Ascending aorta (tissue), 2 donors: ENCODE measurements around the gene ZNF574. TPM values are rescaled to one million over a fixed set of nuclear protein-coding genes. Genes with fewer than 3 reads are reported as not detected.

ENCODE experiments used
- DNase-seq, 2 donors: peaks; one replicate each; pipeline ENCODE4 v3.0.0-alpha.2; 2019; ENCODE audit warnings: low spot score in 2 of 2
- H3K27ac ChIP-seq, 2 donors: fragments of 200-600 bp; sonication (generic); one replicate each; pipeline ENCODE4 v1.5.1; 2016 to 2017; ENCODE audit warnings: mild to moderate bottlenecking in 1 of 2
- H3K27me3 ChIP-seq: fragments of 200-600 bp; sonication (generic); one replicate; pipeline ENCODE4 v1.5.1; 2017
- H3K36me3 ChIP-seq, 2 donors: fragments of 200-600 bp; sonication (generic); one replicate each; pipeline ENCODE4 v1.5.1; 2016
- H3K4me1 ChIP-seq, 2 donors: fragments of 200-600 bp; sonication (generic); one replicate each; pipeline ENCODE4 v1.5.1; 2016 to 2017; ENCODE audit warnings: mild to moderate bottlenecking in 1 of 2
- H3K4me3 ChIP-seq, 2 donors: fragments of 200-600 bp; sonication (generic); one replicate each; pipeline ENCODE4 v1.5.1; 2016 to 2017; ENCODE audit warnings: mild to moderate bottlenecking in 1 of 2
- H3K9me3 ChIP-seq, 2 donors: fragments of 200-600 bp; sonication (generic); one replicate each; pipeline ENCODE4 v1.5.1; 2016
- intact Hi-C: fragments of 100-400 bp; cut with DNase I; formaldehyde crosslinking; loops from one replicate; pipeline ENCODE4 v1.15.1; 2023
- total RNA-seq: library from RNA; depleted of rRNA; stranded (reverse); fragments of >200 nt; gene quantifications from one replicate; pipeline ENCODE4 v1.1.0, GENCODE V29; 2016
- TF ChIP-seq, protein P1 (sequence below), 3 experiments: fragments of 200-600 bp in 2 of 3; fragments of 450-650 bp in 1 of 3; sonication (generic) in 2 of 3; IDR thresholded peaks; one replicate each; pipeline ENCODE4 v1.5.1; 2016 to 2019; ENCODE audit warnings: antibody characterized with exemption in 3 of 3, mild to moderate bottlenecking in 1 of 3, moderate library complexity in 1 of 3

The ZNF574 gene
- total RNA-seq, 1 donor from 2014 or later = 14.9 TPM

DNA sequence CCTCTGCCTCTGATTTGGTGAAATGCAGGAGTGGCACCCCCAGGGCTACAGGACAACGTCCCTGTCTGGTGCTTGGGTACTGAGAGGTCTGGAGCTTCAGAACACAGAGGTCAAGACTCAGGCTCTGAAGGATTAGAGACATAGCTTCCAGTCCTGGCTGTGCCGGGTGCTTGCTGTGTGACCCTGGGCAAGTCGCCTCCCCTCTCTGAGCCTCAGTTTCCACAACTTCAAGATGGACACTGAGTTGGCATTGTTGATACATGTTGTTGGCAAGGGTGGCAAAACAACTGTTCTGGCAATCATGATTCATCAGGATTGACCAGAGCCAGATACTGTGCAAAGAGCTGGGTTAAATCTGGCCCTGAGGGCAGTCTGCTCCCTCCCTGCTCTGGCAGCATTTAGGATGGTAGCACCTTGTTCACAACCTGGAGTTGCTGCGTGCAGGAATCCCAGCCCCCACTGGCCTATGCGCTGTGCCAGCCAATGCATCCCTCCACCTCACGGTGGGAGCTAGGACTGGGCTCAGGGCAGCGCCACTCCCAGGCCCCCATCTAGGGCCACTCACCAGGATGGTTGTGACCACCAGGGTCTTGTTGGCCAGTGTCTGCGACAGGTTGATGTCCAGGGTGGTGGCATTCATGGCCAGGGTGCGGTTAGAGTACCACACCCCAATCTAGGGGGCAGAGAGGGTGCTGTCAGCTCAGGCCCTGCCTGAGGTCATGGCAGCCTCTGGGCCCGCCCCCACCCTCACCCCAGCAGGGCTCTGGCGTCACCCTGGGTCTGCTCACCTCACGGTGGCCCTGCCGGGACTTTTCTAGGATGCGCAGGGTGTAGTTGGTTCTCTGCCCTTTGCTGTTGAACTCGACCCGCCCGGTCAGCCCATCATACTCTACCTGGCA is 22.7 kb upstream of the ZNF574 start:
- peaks cover 35 to 60% of the 10 kb centered on the region in 2 donors for H3K36me3 ChIP-seq
- no peaks in the 10 kb centered on the region for H3K27me3 ChIP-seq
- no peaks in the 10 kb centered on the region for H3K4me1 ChIP-seq
- intact Hi-C loops = no loop called here
- no peaks in the 10 kb centered on the region for H3K9me3 ChIP-seq
- no peak for DNase-seq
- no peak overlapping the region for H3K27ac ChIP-seq
- no peak overlapping the region for H3K4me3 ChIP-seq
- TF ChIP-seq, protein P1, sequence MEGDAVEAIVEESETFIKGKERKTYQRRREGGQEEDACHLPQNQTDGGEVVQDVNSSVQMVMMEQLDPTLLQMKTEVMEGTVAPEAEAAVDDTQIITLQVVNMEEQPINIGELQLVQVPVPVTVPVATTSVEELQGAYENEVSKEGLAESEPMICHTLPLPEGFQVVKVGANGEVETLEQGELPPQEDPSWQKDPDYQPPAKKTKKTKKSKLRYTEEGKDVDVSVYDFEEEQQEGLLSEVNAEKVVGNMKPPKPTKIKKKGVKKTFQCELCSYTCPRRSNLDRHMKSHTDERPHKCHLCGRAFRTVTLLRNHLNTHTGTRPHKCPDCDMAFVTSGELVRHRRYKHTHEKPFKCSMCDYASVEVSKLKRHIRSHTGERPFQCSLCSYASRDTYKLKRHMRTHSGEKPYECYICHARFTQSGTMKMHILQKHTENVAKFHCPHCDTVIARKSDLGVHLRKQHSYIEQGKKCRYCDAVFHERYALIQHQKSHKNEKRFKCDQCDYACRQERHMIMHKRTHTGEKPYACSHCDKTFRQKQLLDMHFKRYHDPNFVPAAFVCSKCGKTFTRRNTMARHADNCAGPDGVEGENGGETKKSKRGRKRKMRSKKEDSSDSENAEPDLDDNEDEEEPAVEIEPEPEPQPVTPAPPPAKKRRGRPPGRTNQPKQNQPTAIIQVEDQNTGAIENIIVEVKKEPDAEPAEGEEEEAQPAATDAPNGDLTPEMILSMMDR (IDR thresholded peaks at IDR 0.05) = no peak

DNA sequence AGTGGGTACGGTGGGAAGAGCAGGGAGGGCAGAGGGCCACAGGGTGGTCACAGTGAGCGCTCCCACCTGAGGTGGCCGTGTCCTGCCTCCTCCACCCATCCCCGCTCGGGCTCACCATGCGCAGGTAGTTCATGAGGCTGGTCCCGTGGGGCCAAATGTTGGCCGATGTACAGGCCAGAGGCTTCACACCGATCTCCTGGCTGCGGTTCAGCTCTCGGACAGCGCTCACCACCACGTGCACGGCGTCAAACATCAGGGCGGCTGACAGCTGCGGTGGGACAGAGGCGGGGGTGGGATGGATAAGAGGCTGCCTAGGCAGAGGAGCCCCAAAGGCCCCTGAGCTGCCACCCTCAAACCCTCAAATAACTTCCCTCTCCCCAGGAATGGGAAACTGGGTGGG is 21.8 kb upstream of the ZNF574 start:
- Histone ChIP-seq H3K4me1 (no peaks in the 10 kb centered on the region), H3K36me3 (peaks cover 36 to 65% of the 10 kb centered on the region in 2 donors), H3K27ac (no peak overlapping the region), H3K9me3 (no peaks in the 10 kb centered on the region), H3K4me3 (no peak overlapping the region), H3K27me3 (no peaks in the 10 kb centered on the region)
- intact Hi-C loops = no loop called here
- no peak for DNase-seq
- TF ChIP-seq, protein P1 (IDR thresholded peaks at IDR 0.05) = no peak

DNA sequence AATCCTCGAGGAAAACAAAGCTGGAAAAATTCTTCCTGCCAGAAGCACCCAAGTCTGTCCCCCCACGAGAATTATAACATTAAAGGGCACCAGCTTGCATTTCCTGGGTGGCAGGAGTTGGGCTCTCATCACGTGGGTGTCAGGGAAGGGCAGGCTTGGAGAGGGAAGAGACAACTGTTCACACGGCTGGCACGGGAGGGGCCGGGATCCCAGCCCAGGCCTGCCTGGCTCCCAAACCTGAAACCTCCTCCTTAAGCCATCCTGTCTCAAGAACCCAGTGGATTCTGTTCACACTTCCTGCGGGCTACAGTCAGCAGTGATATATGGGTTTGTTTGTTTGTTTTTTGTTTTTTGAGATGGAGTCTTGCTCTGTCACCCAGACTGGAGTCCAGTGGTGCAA is 18.1 kb upstream of the ZNF574 start:
- TF ChIP-seq, protein P1 (IDR thresholded peaks at IDR 0.05) = no peak
- Histone ChIP-seq H3K9me3 (no peaks in the 10 kb centered on the region), H3K4me1 (no peaks in the 10 kb centered on the region), H3K27me3 (no peaks in the 10 kb centered on the region), H3K36me3 (peaks cover 42 to 64% of the 10 kb centered on the region in 2 donors), H3K27ac (no peak overlapping the region), H3K4me3 (no peak overlapping the region)
- DNase-seq = no peak
- intact Hi-C loops = no loop called here

DNA sequence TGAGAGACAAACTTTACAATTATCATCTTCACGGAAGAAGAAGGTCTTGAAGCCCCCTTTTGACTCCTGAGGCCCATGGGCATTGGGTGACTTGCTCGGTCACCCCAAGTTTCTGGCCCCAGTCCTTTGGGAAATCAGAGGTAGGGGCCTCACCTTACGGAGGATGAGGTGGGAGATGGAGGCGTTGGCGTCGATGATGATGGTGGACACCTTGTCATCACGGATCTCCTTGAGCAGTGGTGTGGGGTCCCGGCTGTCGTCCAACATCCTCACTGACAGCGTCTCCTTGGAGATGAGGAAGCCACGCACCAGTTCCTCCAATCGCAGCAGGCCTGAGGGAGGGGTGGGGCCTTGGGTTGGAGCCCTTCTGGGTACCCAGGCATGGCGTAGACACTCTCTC is 16.8 kb upstream of the ZNF574 start:
- peaks cover 33 to 54% of the 10 kb centered on the region in 2 donors for H3K36me3 ChIP-seq

DNA sequence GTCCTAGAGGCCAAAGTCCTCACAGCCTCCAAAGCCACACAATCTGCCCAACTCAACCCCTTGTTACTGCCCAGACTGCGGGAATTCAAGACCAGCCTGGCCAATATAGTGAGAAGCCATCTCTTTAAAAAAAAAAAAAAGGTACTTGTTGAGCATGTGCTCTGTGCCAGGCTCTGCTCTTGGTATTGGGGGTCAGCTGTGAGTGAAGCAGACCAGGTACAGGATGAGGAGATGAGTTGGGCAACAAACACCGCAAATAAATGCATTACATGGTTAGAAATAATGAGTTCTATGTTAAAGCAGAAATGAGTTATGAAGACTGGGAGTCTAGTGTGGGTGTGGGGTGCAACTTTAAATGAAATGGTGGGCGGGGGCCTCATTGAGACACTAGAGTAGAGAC is 15.8 kb upstream of the ZNF574 start:
- TF ChIP-seq, protein P1 (IDR thresholded peaks at IDR 0.05) = no peak
- H3K27ac ChIP-seq = no peak overlapping the region
- intact Hi-C loops = no loop called here
- no peak overlapping the region for H3K4me3 ChIP-seq
- H3K36me3 ChIP-seq = peaks cover 32 to 53% of the 10 kb centered on the region in 2 donors
- no peak for DNase-seq
- H3K9me3 ChIP-seq = no peaks in the 10 kb centered on the region
- no peaks in the 10 kb centered on the region for H3K27me3 ChIP-seq
- no peaks in the 10 kb centered on the region for H3K4me1 ChIP-seq

More for the DNA sequence above, 16.8 kb upstream of the ZNF574 start:
- no peaks in the 10 kb centered on the region for H3K9me3 ChIP-seq
- H3K4me1 ChIP-seq = no peaks in the 10 kb centered on the region
- TF ChIP-seq, protein P1 (IDR thresholded peaks at IDR 0.05) = no peak
- no peak for DNase-seq
- intact Hi-C loops = no loop called here
- no peak overlapping the region for H3K4me3 ChIP-seq
- no peaks in the 10 kb centered on the region for H3K27me3 ChIP-seq
- H3K27ac ChIP-seq = no peak overlapping the region
